GM10847 (cell line): ENCODE measurements around the gene AQP11.

Experiments used
- POLR2A ChIP-seq: IDR thresholded peaks from 2 replicates; pipeline ENCODE4 v1.6.1; 2011; ENCODE audit not compliant: insufficient read length; ENCODE audit errors: extremely low read depth

AQP11 gene

GRCh38 chr11:77637345-77638165 lies 47.8 kb downstream of the AQP11 start, which contains the start of gene CLNS1A:
CLNS1A (minus strand) TSS chr11:77637794; CDS start chr11:77637714, 80 bp downstream.
- peak; percentile 79 for TF ChIP-seq POLR2A

GRCh38 chr11:77642228-77642627 lies 52.5 kb downstream of the AQP11 start:
- no peak for TF ChIP-seq POLR2A

- TF ChIP-seq POLR2A: no peak
Measured at GRCh38 chr11:77644887-77645286, 55.1 kb downstream of the AQP11 start.

- no peak for TF ChIP-seq POLR2A
Measured at GRCh38 chr11:77647654-77648305, 58.0 kb downstream of the AQP11 start.

- no peak for TF ChIP-seq POLR2A
Measured at GRCh38 chr11:77650123-77650522, 60.4 kb downstream of the AQP11 start.

- TF ChIP-seq POLR2A: no peak
Measured at GRCh38 chr11:77654770-77655434, 65.1 kb downstream of the AQP11 start.

GRCh38 chr11:77656362-77656761 lies 66.6 kb downstream of the AQP11 start:
- TF ChIP-seq POLR2A: no peak

- TF ChIP-seq POLR2A: no peak
Measured at GRCh38 chr11:77658213-77659013, 68.7 kb downstream of the AQP11 start.
